BE2C (cell line): ENCODE measurements around the gene USH1C.

Source experiments
- DNase-seq: peaks from one replicate; pipeline ENCODE4 v3.0.0-alpha.2; 2020
- H3K27me3 ChIP-seq: fragments of 250-450 bp; sonication (Bioruptor Pico); 2 replicates; pipeline ENCODE4 v1.5.1; 2020; ENCODE audit warnings: mild to moderate bottlenecking
- H3K36me3 ChIP-seq: fragments of 250-450 bp; sonication (Bioruptor Pico); 2 replicates; pipeline ENCODE4 v1.5.1; 2020; ENCODE audit warnings: mild to moderate bottlenecking
- H3K4me1 ChIP-seq: fragments of 250-450 bp; sonication (Bioruptor Pico); 2 replicates; pipeline ENCODE4 v1.5.1; 2020
- H3K4me3 ChIP-seq: 2 replicates; pipeline ENCODE4 v1.5.1; 2011; ENCODE audit warnings: low read depth, low read length
- H3K9me3 ChIP-seq: fragments of 250-450 bp; sonication (Bioruptor Pico); 2 replicates; pipeline ENCODE4 v1.5.1; 2020
- TF ChIP-seq, protein P1 (sequence below): IDR thresholded peaks from 2 replicates; pipeline ENCODE4 v1.5.1; 2012; ENCODE audit warnings: mild to moderate bottlenecking, low read depth, low read length

The USH1C gene

DNA sequence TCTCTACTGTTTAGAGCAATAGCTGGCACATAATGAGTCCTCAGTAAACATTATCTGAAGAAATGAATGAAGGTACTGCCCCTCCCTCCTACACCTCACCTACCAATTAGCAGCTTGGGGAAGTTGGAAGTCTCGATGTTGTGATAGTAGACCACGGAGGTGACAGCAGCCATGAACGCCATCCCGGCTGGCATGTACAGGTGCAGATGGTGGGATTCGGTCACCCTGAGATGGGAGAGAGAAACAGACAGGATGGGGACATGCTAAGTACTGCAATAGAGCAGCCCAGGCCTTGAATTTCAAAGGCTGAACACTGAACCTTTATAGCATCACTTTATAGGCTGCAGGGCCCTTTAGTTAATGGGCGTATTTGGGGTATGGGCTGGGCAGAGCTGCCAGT is 74.2 kb downstream of the USH1C start:
- TF ChIP-seq, protein P1, sequence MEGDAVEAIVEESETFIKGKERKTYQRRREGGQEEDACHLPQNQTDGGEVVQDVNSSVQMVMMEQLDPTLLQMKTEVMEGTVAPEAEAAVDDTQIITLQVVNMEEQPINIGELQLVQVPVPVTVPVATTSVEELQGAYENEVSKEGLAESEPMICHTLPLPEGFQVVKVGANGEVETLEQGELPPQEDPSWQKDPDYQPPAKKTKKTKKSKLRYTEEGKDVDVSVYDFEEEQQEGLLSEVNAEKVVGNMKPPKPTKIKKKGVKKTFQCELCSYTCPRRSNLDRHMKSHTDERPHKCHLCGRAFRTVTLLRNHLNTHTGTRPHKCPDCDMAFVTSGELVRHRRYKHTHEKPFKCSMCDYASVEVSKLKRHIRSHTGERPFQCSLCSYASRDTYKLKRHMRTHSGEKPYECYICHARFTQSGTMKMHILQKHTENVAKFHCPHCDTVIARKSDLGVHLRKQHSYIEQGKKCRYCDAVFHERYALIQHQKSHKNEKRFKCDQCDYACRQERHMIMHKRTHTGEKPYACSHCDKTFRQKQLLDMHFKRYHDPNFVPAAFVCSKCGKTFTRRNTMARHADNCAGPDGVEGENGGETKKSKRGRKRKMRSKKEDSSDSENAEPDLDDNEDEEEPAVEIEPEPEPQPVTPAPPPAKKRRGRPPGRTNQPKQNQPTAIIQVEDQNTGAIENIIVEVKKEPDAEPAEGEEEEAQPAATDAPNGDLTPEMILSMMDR: no peak
- H3K36me3 ChIP-seq: no peaks in the 10 kb centered on the region
- no peaks in the 10 kb centered on the region for H3K4me1 ChIP-seq
- no peak overlapping the region for H3K4me3 ChIP-seq
- H3K9me3 ChIP-seq: no peaks in the 10 kb centered on the region
- no peaks in the 10 kb centered on the region for H3K27me3 ChIP-seq
- no peak for DNase-seq

DNA sequence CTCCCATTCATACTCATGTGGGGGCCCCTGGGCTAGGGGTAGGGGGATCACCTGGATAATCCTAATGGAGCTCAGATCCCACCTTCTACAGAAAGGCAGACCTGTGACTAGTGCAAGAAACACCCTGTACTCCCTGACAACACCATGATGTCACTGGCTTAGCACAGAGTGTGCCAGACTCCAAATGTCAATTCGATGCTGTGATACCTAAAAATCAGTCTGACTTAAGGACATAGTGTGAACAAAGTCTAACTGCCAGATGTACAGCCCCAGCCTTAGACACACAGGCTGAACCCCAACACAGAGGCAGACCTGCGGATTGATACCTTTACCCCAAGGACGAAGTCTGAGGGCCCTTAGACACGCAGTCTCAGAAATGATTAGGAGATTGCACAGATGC is 76.1 kb downstream of the USH1C start:
- no peaks in the 10 kb centered on the region for H3K36me3 ChIP-seq
- H3K27me3 ChIP-seq: no peaks in the 10 kb centered on the region
- H3K9me3 ChIP-seq: no peaks in the 10 kb centered on the region
- H3K4me1 ChIP-seq: peaks cover 3% of the 10 kb centered on the region; the same call in 1 of the 2 replicates
- no peak overlapping the region for H3K4me3 ChIP-seq
- TF ChIP-seq, protein P1: no peak
- no peak for DNase-seq

DNA sequence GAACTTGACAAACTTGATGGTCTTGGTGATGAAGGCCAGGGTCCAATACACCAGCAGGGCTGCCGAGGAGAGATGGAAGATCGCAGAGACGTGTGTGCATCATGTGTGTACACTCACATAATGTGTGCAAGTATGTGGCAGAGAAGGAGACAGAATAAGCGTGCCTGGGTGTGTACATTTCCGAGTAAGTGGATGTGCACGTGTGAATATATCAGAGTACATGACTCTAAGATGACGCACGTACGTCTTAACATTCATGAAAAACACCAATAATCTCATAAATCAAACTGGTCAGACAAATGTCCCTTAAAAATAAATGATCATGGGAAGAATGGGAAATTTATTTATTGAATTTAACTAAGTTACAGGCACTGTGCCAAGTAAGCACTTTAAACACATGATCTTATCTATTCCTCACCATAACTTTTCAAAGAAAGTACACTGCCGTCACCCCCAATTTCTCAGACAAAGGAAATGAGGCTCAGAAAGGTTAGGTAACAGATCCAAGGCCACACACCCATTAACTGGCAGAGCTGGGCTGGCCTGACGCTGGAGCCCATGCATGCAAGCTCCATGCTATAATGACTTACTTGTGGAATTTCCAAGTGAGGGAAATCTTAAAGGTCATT is 80.6 kb downstream of the USH1C start:
- Histone ChIP-seq H3K4me3 (no peak overlapping the region), H3K4me1 (peaks cover 3% of the 10 kb centered on the region; the same call in 1 of the 2 replicates), H3K36me3 (no peaks in the 10 kb centered on the region), H3K9me3 (no peaks in the 10 kb centered on the region), H3K27me3 (no peaks in the 10 kb centered on the region)
- peak; percentile 16 for DNase-seq
- TF ChIP-seq, protein P1: no peak

DNA sequence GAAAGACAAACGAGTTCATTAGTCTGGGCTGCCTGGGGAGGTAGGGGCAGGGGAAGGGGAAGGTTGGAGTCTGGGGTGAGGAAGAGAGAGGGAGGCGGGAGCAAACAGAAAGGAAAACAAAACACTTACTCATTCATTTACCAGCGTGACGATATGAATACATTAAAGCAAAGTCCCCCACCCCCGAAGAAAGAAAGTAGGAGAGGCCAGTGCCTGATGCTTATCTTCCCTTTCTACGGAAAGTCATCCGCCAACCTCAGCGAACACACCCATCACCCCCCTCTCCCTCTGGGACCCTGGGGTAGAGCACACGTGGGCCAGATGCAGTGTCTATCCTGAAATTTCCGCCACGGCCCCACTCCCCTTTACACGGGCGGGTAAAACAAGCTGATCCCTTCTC is 81.3 kb downstream of the USH1C start:
- no peak for DNase-seq
- TF ChIP-seq, protein P1: no peak

DNA sequence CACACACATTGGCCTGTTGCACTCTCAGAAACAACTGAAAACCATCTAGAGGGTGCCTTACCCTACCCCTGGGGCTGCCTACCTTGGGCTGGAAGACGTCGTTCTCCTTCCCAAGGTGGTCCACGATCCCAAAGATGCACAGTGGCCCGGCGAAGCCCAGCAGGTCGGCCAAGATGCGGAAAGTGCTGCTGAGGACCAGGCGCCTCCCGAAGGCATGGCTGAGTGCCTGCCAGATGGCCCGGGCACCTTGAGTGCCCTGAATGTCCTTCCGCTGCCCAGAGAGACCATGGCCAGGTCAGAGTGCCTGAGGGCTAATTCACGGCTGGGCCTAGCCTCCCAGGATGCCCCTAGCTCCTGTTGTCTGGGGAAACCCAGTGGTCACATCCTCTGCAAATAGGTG is 83.8 kb downstream of the USH1C start:
- no peak for DNase-seq
- Histone ChIP-seq H3K27me3 (no peaks in the 10 kb centered on the region), H3K9me3 (no peaks in the 10 kb centered on the region), H3K4me1 (peaks cover 3% of the 10 kb centered on the region; the same call in 1 of the 2 replicates), H3K4me3 (no peak overlapping the region), H3K36me3 (no peaks in the 10 kb centered on the region)
- TF ChIP-seq, protein P1: no peak

More for the DNA sequence above, 81.3 kb downstream of the USH1C start:
- Histone ChIP-seq H3K4me3 (no peak overlapping the region), H3K36me3 (no peaks in the 10 kb centered on the region), H3K27me3 (no peaks in the 10 kb centered on the region), H3K4me1 (peaks cover 3% of the 10 kb centered on the region; the same call in 1 of the 2 replicates), H3K9me3 (no peaks in the 10 kb centered on the region)

DNA sequence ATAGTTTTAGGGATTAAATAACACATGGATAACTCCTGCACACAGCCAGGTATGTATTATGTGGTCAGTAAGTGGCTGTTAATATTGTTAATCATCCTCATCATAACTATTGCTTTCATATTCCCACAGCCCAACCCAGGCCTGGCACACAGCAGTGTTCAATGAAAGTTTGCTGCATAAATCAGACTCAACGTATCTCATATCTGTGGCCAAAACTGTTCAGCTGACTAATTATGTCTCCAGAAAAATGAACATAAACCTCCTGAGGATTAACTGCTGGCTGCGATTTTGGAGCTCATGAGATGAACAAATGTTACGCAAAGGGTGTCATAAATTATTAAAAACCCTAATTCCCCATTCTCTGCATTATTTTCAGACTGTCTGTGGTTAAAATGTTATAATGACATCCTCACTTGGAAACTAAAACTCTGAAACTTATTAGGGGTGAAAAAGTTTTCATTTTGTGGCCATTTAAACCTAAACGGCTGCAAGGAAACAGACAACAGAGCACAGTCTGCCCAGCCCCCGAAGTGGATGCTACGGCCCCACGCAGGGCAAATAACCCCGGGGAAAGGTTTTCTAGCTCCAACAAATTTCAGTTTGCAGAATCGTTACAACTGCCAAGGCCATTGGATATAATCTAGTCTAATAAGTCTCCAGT is 84.8 kb downstream of the USH1C start:
- Histone ChIP-seq H3K27me3 (no peaks in the 10 kb centered on the region), H3K4me1 (peaks cover 3% of the 10 kb centered on the region; the same call in 1 of the 2 replicates), H3K36me3 (no peaks in the 10 kb centered on the region), H3K4me3 (no peak overlapping the region), H3K9me3 (no peaks in the 10 kb centered on the region)
- TF ChIP-seq, protein P1: no peak
- DNase-seq: no peak
